Activated CD4-positive, alpha-beta T cell treated with anti-CD3 and anti-CD28 coated beads, Interleukin-2, Interleukin-4, amounts not matched to agents 100 ng/mL and 50 ng/mL, durations not matched to agents 16 hours and 8 hours (primary cell): ENCODE data around the gene CMTM8.

ENCODE experiments used
- DNase-seq: peaks from one replicate; pipeline ENCODE4 v3.0.0-alpha.2; 2020; ENCODE audit warnings: low spot score

Gene CMTM8

GRCh38 chr3:32340039-32340438 lies 101.6 kb downstream of the CMTM8 start:
- DNase-seq: peak; percentile 46

- no peak for DNase-seq
Observed at GRCh38 chr3:32340611-32341365, 102.3 kb downstream of the CMTM8 start.

DNA sequence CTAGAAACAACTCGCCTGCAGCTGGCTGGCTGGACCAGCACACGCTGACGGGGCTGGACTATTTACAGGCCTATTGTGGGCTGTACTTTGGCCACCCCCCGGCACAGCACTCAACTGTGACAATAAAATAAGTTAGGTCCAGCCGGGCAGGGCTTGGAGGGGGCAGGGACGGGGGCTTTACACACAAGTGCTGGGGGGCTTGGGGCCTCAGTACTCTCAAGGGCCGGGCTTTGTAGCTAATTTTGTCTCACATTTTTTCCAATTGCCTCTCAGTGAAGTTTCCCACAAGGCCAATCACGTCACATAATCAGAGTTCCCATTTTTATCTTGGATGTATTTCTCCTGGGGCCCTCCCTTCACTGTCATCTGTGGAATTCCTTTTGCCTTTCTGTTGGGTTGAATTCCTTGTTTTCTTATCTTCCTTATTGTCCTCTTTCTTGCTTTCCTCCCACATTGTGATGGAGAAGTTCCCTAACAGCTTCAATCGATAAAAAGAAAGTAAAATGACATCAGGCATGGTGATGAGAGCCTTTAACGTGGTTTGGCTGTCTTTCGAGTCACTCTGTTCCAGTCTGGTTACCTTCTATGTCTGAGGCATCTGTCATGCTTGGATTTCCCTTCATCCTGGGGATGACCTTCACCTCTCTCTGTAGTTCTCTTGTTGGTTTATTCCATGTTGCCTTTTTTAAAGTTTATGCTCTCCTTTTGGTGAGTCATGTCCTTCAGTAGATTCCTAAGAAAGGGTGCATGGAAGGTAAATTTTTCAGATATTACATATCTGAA lies 109.1 kb downstream of the CMTM8 start:
- DNase-seq: no peak

GRCh38 chr3:32349184-32349583 lies 110.7 kb downstream of the CMTM8 start:
- DNase-seq: no peak

DNA sequence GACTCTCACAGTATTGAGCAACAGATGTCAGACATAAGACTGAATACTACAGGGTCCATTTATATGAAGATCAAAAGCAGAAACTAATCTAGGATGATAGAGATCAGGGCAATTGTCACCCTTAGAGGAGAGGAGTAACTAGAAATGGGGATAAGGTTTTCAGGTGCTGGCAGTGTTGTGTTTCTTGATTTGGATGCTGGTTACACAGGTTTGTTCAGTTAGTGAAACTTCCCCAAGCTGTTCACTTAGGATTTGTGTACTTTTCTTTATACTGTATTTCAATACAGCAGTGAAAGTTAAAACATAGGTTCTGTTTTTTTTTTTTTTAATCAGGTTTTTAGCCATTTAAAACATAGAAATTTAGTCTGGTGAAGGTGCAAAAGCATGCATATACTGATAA lies 114.1 kb downstream of the CMTM8 start:
- DNase-seq: no peak

DNA sequence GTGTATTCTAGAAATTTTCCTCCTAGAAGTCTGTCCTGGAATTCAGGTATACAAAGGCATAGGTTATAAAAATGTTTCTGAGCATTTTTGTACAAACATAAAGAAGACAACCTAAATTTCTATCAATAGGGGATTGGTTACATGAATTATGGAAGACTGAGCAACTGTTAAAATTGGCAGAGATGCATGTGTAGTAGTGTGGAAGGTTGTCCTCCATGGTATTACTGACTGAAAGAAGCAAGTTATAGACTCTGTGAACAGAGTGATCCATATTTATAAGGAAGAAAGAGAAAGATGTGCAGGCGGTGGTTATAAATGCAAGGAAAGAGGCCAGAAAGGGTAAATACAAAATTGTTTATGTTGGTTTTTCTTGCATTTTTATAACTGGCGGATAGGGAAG lies 114.9 kb downstream of the CMTM8 start:
- no peak for DNase-seq

- no peak for DNase-seq
Observed at GRCh38 chr3:32354362-32354778, 115.9 kb downstream of the CMTM8 start.

GRCh38 chr3:32355751-32356291 lies 117.3 kb downstream of the CMTM8 start:
- no peak for DNase-seq

GRCh38 chr3:32359766-32360492 lies 121.4 kb downstream of the CMTM8 start:
- no peak for DNase-seq

DNA sequence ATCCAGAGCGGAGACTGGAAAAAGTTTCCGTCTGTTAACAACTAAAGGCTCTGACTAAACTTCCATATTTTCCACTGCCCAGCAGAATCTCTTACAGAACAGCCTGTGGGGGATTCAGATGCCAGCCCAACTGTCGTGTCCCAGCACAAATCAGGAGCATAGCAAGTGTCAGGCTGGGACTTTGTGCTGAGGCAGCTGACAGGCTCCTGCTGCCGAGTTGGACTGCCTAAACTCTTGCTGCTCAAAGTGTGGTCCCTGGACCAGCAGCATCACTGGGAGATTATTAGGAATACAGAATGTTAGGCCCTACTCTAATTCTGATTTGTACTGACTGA lies 122.0 kb downstream of the CMTM8 start:
- DNase-seq: no peak

DNA sequence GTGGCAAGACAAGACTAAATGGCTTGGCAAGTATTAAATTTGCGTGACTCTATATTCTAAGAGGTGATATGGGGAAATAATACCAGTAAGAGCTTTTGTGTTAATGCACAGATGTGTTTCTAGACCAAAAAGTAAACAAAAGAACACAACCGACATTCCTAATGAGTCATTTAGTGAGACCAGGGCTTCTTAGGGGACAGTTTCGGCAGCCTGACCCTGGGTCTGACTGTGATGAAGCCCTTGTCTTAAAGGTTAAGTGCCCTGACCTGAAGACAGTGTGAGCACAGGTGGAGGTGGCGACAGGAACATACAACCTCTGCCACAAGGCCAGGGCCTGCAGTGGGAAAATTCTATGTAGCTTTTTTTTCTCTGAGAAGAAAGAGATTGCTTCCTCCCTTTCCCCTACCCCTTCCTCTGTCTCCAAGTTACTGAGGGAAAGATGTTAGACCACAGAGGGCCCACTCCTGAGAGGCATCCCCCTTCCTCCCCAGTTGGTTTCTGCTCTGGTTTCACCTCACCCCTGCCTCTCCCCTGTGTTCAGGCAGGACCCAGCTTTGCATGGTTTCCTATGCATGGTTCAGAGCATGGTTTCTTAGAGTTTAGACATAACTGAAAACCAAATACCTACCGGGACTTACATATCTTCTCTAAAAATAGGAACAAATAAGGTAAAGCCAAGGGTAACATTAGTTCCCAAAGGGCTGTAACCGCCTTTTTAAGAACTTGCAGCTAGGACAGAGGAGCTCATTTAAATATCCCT lies 128.3 kb downstream of the CMTM8 start:
- DNase-seq: no peak

GRCh38 chr3:32367442-32367841 lies 129.0 kb downstream of the CMTM8 start:
- DNase-seq: no peak

GRCh38 chr3:32371461-32372212 lies 133.2 kb downstream of the CMTM8 start:
- DNase-seq: peak; percentile 22

- no peak for DNase-seq
Observed at GRCh38 chr3:32372213-32372490, 133.7 kb downstream of the CMTM8 start.

- DNase-seq: no peak
Observed at GRCh38 chr3:32373276-32373675, 134.8 kb downstream of the CMTM8 start.

GRCh38 chr3:32373844-32374243 lies 135.4 kb downstream of the CMTM8 start:
- DNase-seq: no peak

DNA sequence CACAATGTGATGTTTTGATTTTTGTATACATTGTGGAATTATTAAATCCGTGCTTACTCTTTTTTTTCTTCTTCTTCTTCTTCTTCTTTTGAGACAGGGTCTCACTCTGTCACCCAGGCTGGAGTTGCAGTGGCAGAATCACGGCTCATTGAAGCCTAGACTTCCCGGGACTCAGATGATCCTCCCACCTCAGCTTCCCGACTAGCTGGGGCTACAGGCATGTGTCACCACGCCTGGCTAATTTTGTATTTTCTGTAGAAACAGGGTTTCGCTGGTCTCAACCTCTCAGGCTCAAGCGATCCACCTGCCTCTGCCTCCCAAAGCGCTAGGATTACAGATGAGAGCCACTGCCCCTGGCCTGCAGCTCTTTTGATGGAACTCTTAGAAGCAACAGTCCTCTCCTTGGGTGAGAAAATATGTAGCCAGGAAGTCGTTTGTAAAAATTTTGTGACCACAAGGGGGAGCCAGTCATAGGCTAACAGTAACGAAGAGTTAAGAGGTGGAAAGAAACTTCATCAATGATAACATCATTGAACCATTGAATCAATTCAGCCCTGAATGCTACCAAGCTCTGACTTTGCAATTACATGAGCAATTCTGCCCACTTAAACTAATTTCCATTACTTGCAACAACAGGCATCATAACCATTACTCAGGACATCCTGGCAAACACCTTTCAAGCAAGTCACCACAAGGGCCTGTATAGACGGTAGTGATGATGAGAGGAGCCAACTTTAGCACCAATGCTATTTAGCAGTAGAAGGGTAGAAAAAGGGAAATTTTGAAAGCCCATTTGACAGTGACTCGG lies 136.5 kb downstream of the CMTM8 start:
- DNase-seq: peak; percentile 81

- DNase-seq: no peak
Observed at GRCh38 chr3:32375596-32375930, 137.1 kb downstream of the CMTM8 start.

DNA sequence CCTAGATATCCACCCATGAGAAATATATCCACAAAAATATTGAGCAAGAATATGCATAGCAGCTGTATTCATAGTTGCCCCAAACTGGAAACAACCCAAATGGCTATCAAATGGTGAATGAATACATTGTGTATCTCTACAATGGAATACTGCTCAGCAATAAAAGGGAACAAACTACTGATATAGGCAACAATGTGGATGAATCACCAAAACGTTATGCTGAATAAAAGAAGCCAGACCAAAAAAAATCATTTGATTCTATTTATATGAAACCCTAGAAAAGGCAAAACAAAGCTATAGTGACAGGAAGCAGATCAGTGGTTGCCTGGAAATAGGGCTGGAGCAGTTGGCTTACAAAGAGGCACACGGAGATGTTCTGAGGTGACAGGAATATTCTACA lies 137.6 kb downstream of the CMTM8 start:
- DNase-seq: no peak

DNA sequence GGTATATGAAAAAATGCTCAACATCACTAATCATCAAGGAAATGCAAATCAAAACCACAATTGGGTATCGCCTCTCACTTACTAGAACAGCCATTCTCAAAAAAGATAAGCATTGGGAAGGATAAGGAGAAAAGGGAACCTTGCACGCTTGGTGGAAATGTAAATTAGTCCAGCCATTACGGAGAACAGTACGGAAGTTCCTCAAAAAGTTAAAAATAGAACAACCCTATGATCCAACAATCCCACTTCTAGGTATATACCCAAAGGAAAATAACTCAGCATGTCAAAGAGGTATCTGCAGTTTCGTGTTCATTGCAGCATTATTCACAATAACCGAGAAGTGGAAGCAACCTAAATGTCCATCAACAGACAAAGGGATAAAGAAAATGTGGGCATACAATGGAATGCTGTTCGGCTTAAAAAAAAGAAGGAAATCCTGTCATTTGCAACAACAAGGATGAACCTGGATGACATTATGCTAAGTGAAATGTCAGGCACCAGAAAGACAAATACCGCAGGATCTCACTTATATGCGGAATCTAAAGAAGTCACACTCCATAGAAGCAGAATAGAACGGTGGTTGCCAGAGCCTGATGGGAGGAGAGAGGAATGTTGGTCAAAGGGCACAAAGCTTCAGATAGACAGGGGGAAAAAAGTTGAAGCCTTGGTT lies 141.5 kb downstream of the CMTM8 start:
- no peak for DNase-seq
